Loucy (cell line): Measurements from ENCODE around the gene ETAA1.

Source experiments
- EZH2phosphoT487 ChIP-seq: fragments of 200-600 bp; IDR thresholded peaks from 2 replicates; pipeline ENCODE4 v1.6.1; 2018; ENCODE audit warnings: antibody characterized with exemption, mild to moderate bottlenecking, moderate library complexity, borderline replicate concordance
- TF ChIP-seq, protein P1 (sequence below): fragments of 200-600 bp; sonication (generic); conservative IDR thresholded peaks from 2 replicates; pipeline ENCODE4 v1.5.1; 2014; ENCODE audit warnings: mild to moderate bottlenecking, antibody characterized with exemption, low read length

DNA sequence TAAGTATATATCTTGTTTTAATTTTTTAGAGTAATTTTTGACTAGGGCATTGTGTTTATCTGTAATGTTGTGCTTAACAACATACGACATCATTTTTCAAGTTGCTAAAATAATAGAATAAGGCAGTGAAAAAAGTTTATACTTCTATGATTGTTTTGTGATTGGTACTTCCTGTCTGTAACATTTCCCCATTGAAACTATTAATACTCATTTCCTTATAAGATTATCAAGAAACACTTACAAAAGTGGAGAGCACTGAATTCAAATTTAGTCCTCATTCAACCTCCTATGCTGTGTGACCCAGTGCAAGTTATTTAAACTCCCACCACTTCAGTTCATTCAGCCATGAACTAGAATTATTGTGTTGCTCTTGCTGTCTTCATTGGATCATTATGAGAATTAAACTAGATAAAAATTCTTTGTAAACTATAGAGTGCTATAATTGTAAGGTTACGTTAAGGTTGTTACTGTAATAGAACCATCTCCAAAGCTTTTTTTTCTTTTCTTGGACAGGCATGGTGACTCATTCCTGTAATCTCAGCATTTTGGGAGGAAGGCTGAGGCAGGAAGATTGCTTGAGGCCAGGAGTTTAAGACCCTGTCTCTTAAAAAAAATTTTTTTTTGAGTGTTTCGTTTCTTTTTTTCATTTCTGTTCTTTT lies 2.8 kb downstream of the ETAA1 start:
- TF ChIP-seq, protein P1, sequence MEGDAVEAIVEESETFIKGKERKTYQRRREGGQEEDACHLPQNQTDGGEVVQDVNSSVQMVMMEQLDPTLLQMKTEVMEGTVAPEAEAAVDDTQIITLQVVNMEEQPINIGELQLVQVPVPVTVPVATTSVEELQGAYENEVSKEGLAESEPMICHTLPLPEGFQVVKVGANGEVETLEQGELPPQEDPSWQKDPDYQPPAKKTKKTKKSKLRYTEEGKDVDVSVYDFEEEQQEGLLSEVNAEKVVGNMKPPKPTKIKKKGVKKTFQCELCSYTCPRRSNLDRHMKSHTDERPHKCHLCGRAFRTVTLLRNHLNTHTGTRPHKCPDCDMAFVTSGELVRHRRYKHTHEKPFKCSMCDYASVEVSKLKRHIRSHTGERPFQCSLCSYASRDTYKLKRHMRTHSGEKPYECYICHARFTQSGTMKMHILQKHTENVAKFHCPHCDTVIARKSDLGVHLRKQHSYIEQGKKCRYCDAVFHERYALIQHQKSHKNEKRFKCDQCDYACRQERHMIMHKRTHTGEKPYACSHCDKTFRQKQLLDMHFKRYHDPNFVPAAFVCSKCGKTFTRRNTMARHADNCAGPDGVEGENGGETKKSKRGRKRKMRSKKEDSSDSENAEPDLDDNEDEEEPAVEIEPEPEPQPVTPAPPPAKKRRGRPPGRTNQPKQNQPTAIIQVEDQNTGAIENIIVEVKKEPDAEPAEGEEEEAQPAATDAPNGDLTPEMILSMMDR: no peak
- no peak for TF ChIP-seq EZH2phosphoT487
